Memory B cell (primary cell): Measurements from ENCODE around the gene MRPS33.

Source experiments
- ATAC-seq: fragments of 150-1000 bp; cut with Tn5 transposase; 2 replicates; pipeline ENCODE4 v1.10.0; 2021; ENCODE audit warnings: low read depth, mild to moderate bottlenecking, moderate library complexity
- DNase-seq, 2 donors: peaks; one replicate each; pipeline ENCODE4 v3.0.0; 2022; ENCODE audit warnings: low spot score in 2 of 2
- H3K27ac Mint-ChIP-seq: one replicate; pipeline ENCODE4 v1.8.0; 2022; ENCODE audit warnings: mild to moderate bottlenecking, moderate library complexity, mixed read lengths
- H3K27me3 Mint-ChIP-seq: one replicate; pipeline ENCODE4 v1.8.0; 2022; ENCODE audit warnings: mixed read lengths
- H3K36me3 Mint-ChIP-seq: one replicate; pipeline ENCODE4 v1.8.0; 2022; ENCODE audit warnings: mild to moderate bottlenecking, mixed read lengths
- H3K4me1 Mint-ChIP-seq: one replicate; pipeline ENCODE4 v1.8.0; 2022; ENCODE audit warnings: mixed read lengths
- H3K4me3 Mint-ChIP-seq: one replicate; pipeline ENCODE4 v1.8.0; 2022; ENCODE audit warnings: mild to moderate bottlenecking, moderate library complexity, mixed read lengths
- H3K9me3 Mint-ChIP-seq: one replicate; pipeline ENCODE4 v1.8.0; 2022; ENCODE audit warnings: mixed read lengths

The MRPS33 gene

DNA sequence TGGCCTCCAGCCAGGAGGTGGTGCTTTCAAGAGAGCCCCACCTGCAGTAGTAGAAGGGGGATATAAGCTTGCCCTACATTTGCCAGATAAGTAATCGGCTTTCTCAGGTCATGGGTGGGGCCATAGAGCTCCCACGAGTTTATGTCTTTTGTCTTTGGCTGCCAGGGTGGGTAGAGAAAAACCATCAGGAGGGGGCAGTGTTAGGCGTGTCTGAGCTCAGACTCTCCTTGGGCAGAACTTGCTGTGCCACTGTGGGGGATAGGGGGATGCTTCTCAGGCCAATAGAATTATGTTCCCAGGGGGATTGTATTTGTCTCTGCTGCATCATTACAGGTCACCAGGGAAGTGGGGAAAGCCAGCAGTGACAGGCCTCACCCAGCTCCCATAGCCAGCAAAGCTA is 12.3 kb upstream of the MRPS33 start:
- DNase-seq (no peak), ATAC-seq (no peak)
- no peak overlapping the region for H3K27ac Mint-ChIP-seq
- H3K9me3 Mint-ChIP-seq, result peaks cover 6% of the 10 kb centered on the region
- peaks cover 25% of the 10 kb centered on the region for H3K27me3 Mint-ChIP-seq
- peaks cover 6% of the 10 kb centered on the region for H3K36me3 Mint-ChIP-seq
- H3K4me1 Mint-ChIP-seq, result peaks cover 2% of the 10 kb centered on the region
- no peak overlapping the region for H3K4me3 Mint-ChIP-seq

DNA sequence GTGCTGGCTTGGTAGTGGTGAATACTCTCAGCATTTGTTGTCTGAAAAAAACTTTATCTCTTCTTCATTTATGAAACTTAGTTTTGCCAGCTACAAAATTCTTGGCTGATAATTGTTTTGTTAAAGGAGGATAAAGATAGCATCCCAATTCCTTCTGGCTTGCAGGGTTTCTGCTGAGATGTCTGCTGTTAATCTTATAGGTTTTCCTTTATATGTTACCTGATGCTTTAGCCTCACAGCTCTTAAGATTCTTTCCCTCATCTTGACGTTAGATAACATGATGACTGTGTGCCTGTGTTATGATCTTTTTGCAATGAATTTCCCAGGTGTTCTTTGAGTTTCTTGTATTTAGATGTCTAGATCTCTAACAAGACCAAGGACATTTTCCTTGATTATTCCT is 9.9 kb upstream of the MRPS33 start:
- ATAC-seq (no peak), DNase-seq (no peak)
- H3K4me3 Mint-ChIP-seq, result no peak overlapping the region
- H3K27me3 Mint-ChIP-seq, result peaks cover 20% of the 10 kb centered on the region
- H3K36me3 Mint-ChIP-seq, result peaks cover 6% of the 10 kb centered on the region
- peaks cover 2% of the 10 kb centered on the region for H3K4me1 Mint-ChIP-seq
- peaks cover 6% of the 10 kb centered on the region for H3K9me3 Mint-ChIP-seq
- no peak overlapping the region for H3K27ac Mint-ChIP-seq

DNA sequence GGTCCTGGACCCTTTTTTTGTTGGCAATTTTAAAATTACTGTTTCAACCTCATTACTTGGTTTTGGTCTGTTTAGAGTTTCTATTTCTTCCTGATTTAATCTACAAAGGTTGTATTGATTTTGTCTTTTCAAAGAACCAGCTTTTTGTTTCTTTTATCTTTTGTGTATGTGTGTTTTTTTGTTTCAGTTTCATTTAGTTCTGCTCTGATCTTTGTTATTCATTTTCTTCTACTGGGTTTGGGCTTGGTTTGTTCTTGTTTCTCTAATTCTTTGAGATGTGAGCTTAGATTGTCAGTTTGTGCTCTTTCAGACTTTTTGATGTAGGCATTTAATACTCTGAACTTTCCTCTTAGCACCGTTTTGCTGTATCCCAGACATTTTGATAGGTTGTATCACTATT is 8.5 kb upstream of the MRPS33 start:
- no peak for ATAC-seq
- Mint-ChIP-seq H3K27me3 (peaks cover 18% of the 10 kb centered on the region), H3K4me1 (peaks cover 2% of the 10 kb centered on the region)

DNA sequence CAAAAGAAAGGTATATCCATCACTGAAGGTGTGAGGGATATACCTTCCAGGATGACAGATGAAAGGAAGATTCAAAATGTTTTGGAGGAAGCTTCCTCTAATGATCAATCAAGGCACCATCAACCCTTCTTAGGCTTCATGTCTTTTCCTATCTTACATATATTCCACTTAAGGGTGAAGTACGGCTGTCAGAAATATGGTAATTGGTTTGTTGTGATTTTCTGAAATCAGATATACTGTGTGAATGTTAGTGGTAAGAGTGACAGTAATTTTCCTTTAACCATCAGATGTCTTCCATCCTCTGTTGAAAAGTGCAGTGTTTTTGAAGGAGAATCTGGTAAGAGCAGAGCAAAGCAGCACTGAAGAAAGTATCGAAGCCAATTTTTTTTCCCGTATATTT is 2.8 kb upstream of the MRPS33 start:
- peaks cover 2% of the 10 kb centered on the region for H3K36me3 Mint-ChIP-seq
- no peak overlapping the region for H3K4me3 Mint-ChIP-seq
- H3K4me1 Mint-ChIP-seq, result peaks cover 7% of the 10 kb centered on the region
- DNase-seq, result no peak
- peaks cover 10% of the 10 kb centered on the region for H3K27me3 Mint-ChIP-seq
- no peak for ATAC-seq
- H3K27ac Mint-ChIP-seq, result no peak overlapping the region
- peaks cover 3% of the 10 kb centered on the region for H3K9me3 Mint-ChIP-seq

More for the DNA sequence above, 8.5 kb upstream of the MRPS33 start:
- Mint-ChIP-seq H3K27ac (no peak overlapping the region), H3K9me3 (peaks cover 4% of the 10 kb centered on the region), H3K4me3 (no peak overlapping the region), H3K36me3 (peaks cover 4% of the 10 kb centered on the region)
- no peak for DNase-seq

DNA sequence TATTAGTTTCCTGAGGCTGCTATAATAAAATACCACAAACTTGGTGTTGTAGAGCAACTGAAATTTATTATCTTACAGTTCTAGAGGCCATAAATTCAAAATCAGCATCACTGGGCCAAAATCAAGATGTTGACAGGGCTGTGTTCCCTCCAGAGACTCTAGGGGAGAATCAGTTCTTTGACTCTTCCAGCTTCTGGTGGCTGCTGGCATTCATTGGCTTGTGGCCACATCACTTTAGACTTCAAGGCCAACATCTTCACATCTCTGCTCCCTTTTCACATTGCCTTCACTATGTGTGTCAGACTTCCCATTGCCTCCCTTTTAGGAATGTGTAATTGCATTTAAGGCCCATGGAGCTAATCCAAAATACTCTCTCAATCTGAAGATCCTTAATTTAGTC is 1.6 kb upstream of the MRPS33 start:
- H3K4me3 Mint-ChIP-seq, result no peak overlapping the region
- DNase-seq (no peak), ATAC-seq (no peak)
- H3K27me3 Mint-ChIP-seq, result peaks cover 8% of the 10 kb centered on the region
- H3K4me1 Mint-ChIP-seq, result peaks cover 7% of the 10 kb centered on the region
- H3K27ac Mint-ChIP-seq, result no peak overlapping the region
- peaks cover 3% of the 10 kb centered on the region for H3K9me3 Mint-ChIP-seq
- H3K36me3 Mint-ChIP-seq, result peaks cover 2% of the 10 kb centered on the region

DNA sequence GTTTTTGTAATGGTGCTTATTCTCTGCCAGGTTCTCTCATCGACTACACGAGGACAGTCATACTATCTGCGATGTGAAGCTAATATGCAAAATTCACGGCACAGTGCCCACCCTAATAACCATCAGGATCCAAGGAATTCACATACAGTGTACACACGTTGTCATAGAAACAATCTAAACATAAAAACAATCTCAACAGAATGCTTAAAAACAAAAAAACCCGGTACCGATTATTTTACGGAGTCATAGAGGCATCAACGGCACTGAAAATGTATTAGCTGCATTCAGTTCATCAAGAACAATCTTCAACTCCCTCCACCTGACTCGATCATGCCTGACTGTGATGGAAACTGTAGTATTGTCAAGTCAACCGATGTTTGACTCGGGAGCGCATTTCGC is 628 bp downstream of the MRPS33 start:
- Mint-ChIP-seq H3K36me3 (peaks cover 10% of the 10 kb centered on the region), H3K9me3 (peaks cover 3% of the 10 kb centered on the region)
- peak in 1 of 2 donors; percentile 17 for DNase-seq

DNA sequence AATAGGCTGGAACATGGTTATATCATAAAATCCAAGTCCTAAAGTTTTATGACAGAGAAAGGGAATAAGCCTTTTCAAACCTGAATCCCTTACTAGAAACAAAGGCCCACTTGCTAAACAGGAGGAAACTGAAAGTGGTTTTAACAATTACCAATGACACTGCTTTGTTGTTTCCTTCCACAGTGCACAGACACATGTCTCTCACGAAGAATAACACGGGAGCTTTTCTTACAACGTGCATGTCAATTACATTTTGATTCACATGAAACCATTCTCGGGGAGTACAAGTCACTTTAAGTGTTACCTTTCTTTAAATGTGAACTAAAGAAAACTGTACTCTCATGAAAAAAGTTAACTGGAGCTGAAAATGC is 1.4 kb downstream of the MRPS33 start:
- H3K4me3 Mint-ChIP-seq, result peak overlapping the region; percentile 91
- DNase-seq (no peak), ATAC-seq (no peak)
- peaks cover 3% of the 10 kb centered on the region for H3K9me3 Mint-ChIP-seq
- peaks cover 5% of the 10 kb centered on the region for H3K27me3 Mint-ChIP-seq
- H3K36me3 Mint-ChIP-seq, result peaks cover 10% of the 10 kb centered on the region
- peak overlapping the region; percentile 100 for H3K27ac Mint-ChIP-seq
- H3K4me1 Mint-ChIP-seq, result peaks cover 7% of the 10 kb centered on the region

More for the DNA sequence above, 628 bp downstream of the MRPS33 start:
- peak; percentile 15 for ATAC-seq
- H3K27me3 Mint-ChIP-seq, result peaks cover 8% of the 10 kb centered on the region
- peaks cover 7% of the 10 kb centered on the region for H3K4me1 Mint-ChIP-seq
- H3K27ac Mint-ChIP-seq, result peak overlapping the region; percentile 100
- H3K4me3 Mint-ChIP-seq, result peak overlapping the region; percentile 91

DNA sequence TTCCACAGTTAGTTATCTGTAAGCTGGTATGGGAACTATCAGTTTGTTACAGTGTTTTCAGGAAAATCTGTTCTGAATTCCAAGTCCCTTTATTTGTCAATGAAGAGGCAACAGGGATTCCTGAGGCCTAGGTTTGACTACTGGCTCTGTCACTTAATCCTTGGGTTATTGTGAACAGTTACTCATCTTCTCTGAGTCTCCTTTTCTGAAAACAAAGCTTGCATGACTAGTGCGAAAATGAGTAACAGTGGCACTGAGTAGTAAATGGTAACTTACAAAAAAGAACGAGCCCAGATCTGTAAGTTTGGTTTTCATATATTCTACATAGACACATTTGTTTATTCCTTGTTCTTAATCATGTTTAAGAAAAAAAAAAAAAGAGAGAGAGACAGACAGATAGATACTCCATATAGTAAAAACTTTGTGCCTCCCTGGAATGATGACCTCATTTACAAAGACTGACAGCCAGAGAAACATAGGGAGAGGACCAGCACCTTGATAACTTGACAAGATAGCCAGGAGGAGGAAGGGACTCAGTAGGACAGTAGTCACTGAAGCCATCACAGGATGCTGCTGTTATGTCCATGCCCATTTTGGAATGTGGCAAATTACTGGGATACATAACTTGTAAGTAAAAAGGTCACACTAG is 1.9 kb downstream of the MRPS33 start:
- H3K36me3 Mint-ChIP-seq, result peaks cover 12% of the 10 kb centered on the region
- ATAC-seq, result no peak
- no peak for DNase-seq
- H3K9me3 Mint-ChIP-seq, result peaks cover 3% of the 10 kb centered on the region
- peak overlapping the region; percentile 100 for H3K27ac Mint-ChIP-seq
- peak overlapping the region; percentile 21 for H3K4me3 Mint-ChIP-seq
- peaks cover 5% of the 10 kb centered on the region for H3K27me3 Mint-ChIP-seq
- H3K4me1 Mint-ChIP-seq, result peaks cover 7% of the 10 kb centered on the region

DNA sequence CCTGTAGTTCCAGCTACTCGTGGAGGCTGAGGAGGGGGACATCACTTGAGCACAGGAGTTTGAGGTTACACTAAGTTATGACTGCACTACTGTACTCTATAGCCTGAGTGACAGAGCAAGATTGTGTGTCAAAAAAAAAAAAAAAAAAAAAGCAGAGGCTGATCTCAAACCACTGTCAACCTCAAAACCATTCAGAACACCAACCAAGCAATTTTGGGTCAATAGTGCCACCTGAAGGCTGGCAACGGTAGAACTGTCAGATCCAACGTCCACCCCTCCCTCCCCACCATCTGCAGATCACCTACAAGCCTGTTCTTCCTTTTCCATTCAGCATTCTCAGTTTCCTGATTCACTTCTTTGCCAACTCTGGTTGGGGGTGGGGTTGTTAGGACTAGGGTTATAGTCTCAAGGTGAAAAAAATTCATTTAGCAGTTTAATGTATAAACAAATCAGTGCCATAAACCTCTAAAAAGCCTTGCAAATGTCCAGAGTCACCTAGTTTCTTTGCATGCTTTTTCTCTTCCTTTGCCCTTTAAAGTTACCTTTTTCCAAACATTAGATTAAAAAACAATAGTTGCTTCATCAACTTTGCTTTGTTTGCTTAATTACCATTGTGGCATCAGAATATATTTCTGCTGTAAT is 2.6 kb downstream of the MRPS33 start:
- H3K27ac Mint-ChIP-seq, result peak overlapping the region; percentile 50
- H3K4me3 Mint-ChIP-seq, result no peak overlapping the region
- H3K27me3 Mint-ChIP-seq, result peaks cover 3% of the 10 kb centered on the region
- H3K36me3 Mint-ChIP-seq, result peaks cover 18% of the 10 kb centered on the region
- DNase-seq, result peak; percentile 64 to 77
- H3K9me3 Mint-ChIP-seq, result peaks cover 3% of the 10 kb centered on the region
- ATAC-seq, result peak; percentile 23
- peaks cover 7% of the 10 kb centered on the region for H3K4me1 Mint-ChIP-seq

DNA sequence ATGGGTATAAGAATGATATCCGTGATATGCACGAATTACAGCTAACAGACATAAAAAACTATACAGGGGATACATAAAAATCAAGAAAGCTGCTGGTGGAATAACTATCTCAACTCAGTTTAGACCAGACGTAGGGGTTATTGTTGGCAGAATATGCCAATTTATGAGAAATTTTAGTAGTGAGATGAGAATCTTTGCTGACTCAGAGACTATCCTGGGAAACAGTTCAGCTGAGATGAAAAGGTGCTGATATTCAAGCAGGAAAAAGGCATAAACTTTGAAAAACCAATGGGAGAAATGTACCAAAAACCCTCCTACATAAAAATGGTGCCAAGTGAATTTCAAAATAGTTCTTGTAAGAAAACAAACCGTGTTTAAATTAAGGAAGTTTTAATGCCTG is 3.3 kb downstream of the MRPS33 start:
- Mint-ChIP-seq H3K4me3 (no peak overlapping the region), H3K27me3 (peaks cover under 1% of the 10 kb centered on the region), H3K9me3 (peaks cover under 1% of the 10 kb centered on the region), H3K36me3 (peaks cover 22% of the 10 kb centered on the region), H3K4me1 (peaks cover 7% of the 10 kb centered on the region), H3K27ac (peak overlapping the region; percentile 50)
- ATAC-seq (no peak), DNase-seq (no peak)

DNA sequence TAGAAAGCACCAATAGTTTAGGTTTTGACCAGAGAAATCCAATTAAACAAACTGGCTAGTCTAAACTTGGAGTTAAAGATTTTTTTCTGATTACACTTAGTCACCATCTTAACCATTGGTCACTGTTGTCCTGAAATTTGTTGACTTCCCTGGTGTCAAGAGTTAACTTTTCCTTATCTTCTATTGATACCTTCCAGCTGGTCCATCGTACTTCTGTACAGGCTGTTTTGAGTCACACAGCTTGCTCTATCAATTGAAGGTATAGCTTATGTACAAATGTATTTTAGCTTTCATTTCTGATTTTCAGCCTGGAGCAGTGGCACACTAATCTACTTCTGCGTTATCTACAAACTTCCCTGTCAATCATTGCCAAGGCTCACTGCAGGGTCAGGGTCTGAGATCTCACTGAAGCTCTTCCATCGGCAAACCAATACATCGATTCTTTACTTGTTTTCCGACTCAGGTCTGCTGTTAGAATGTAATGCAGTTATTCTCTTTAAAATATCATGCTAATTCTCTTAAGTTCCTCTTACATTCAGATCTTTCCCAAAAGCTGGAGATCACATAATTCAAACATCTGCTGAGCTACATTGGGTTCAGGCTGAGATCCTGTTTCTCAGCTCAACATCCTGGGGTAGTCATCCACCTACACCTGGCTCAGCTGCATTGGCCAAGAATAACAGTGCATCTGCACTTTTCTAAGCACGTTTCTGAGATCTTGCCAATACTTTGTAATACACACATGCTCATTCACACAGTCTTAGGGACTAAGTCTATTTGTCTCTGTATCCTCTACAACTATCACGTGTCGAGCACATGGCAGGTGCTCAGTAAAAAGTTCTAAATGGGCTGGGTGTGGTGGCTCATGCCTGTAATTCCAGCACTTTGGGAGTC is 11.3 kb downstream of the MRPS33 start:
- peaks cover 23% of the 10 kb centered on the region for H3K36me3 Mint-ChIP-seq
- no peak for ATAC-seq
- H3K4me1 Mint-ChIP-seq, result no peaks in the 10 kb centered on the region

DNA sequence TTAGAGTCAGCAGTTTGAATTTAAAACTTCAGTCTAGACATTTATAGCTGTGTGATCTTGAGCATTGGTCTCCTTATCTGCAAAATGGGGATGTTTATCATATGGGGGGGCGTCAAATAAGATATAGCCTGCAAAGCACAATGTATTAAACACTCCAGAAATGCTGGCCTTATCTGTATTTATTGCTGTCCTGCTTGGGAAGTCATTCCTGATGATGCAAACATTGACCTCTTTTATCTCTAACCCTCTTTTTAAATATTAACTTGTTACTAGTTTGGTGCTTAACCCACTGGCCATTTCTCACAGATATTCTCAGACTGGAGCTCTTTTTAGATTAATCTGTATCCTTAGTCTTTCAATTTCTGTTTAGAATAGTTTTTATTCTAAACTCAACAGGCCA is 13.2 kb downstream of the MRPS33 start:
- Mint-ChIP-seq H3K27me3 (peaks cover 2% of the 10 kb centered on the region), H3K27ac (no peak overlapping the region), H3K4me3 (no peak overlapping the region), H3K9me3 (no peaks in the 10 kb centered on the region), H3K36me3 (peaks cover 12% of the 10 kb centered on the region), H3K4me1 (no peaks in the 10 kb centered on the region)
- no peak for ATAC-seq
- no peak for DNase-seq

More for the DNA sequence above, 11.3 kb downstream of the MRPS33 start:
- Mint-ChIP-seq H3K4me3 (no peak overlapping the region), H3K27me3 (peaks cover 2% of the 10 kb centered on the region), H3K9me3 (no peaks in the 10 kb centered on the region), H3K27ac (no peak overlapping the region)
- no peak for DNase-seq

DNA sequence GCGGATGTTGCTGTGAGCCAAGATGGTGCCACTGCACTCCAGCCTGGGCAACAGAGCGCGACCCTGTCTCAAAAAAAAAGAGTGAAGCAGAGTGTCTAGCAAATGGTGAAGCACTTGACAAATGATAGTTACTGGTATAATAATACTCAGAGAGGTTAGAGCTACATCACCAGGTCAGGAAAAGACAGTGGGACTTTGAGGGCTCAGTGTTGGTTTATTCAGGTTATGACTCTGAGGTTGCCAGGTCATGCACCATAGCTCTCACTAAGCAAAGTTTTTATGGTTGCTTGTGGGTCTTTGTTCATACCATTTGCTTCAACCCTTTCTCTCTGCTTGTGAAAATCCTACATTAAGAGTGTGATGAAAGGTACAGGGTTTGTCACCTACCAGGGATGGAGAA is 13.6 kb downstream of the MRPS33 start:
- no peak overlapping the region for H3K4me3 Mint-ChIP-seq
- DNase-seq (no peak), ATAC-seq (no peak)
- peaks cover 8% of the 10 kb centered on the region for H3K36me3 Mint-ChIP-seq
- H3K27ac Mint-ChIP-seq, result no peak overlapping the region
- no peaks in the 10 kb centered on the region for H3K4me1 Mint-ChIP-seq
- H3K27me3 Mint-ChIP-seq, result peaks cover 2% of the 10 kb centered on the region
- H3K9me3 Mint-ChIP-seq, result no peaks in the 10 kb centered on the region

DNA sequence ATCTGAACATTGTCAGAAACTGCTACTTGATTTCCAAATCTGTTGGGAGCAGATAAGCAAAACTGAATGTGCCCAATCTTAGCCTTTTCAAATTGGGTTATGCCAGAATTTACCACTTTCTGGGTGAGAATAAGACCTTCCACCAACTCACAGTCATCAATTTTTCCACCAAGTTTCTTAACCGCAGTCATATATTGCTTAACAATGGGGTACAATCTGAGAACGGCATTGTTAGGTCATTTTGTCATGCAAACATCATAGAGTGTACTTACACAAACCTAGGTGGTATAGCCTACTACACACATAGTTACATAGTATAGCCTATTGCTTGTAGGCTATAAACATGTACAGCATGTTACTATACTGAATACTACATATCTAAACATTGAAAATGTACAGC is 16.0 kb downstream of the MRPS33 start:
- no peaks in the 10 kb centered on the region for H3K9me3 Mint-ChIP-seq
- ATAC-seq, result no peak

More for the DNA sequence above, 16.0 kb downstream of the MRPS33 start:
- Mint-ChIP-seq H3K4me3 (no peak overlapping the region), H3K27me3 (peaks cover 2% of the 10 kb centered on the region), H3K27ac (no peak overlapping the region), H3K36me3 (no peaks in the 10 kb centered on the region), H3K4me1 (no peaks in the 10 kb centered on the region)
- DNase-seq, result no peak
